ENCODE results near the gene FALEC.
"Not testable (repeated sequence)": the region's sequence is repeated elsewhere in the genome, so short reads cannot be mapped to it uniquely, and the experiment has no call there.

Gene FALEC

GRCh38 chr1:150576794-150577556, 61.4 kb downstream of the FALEC start:
- H3K9ac ChIP-seq (ENCODE audit: low read length in 5 of 5), result peak overlapping the region; percentile 95 to 100 (median 99)
- H3K4me1 ChIP-seq (ENCODE audit: control insufficient read depth in 5 of 5, insufficient read depth in 5 of 5, low read length in 5 of 5), result peaks cover 5 to 53% (median 50%) of the 10 kb centered on the region in 5 donors
- H3K27me3 ChIP-seq (ENCODE audit: control insufficient read depth in 5 of 5, insufficient read depth in 4 of 5, low read length in 5 of 5), result no peaks in the 10 kb centered on the region
- H3K4me3 ChIP-seq (ENCODE audit: low read depth in 1 of 5, low read length in 5 of 5), result peak overlapping the region; percentile 88 to 100 (median 98)
- H3K9me3 ChIP-seq (ENCODE audit: control insufficient read depth in 5 of 5, low read length in 5 of 5), result no peaks in the 10 kb centered on the region
- peaks cover 45 to 58% (median 54%) of the 10 kb centered on the region in 5 donors for H3K36me3 ChIP-seq (ENCODE audit: control insufficient read depth in 5 of 5, insufficient read depth in 5 of 5, low read length in 5 of 5)
- H3K27ac ChIP-seq (ENCODE audit: low read depth, low read length), result peak overlapping the region; percentile 99

- Histone ChIP-seq H3K9ac (ENCODE audit: low read length in 5 of 5) (peak overlapping the region; percentile 95 to 100 (median 99)), H3K27me3 (ENCODE audit: control insufficient read depth in 5 of 5, insufficient read depth in 4 of 5, low read length in 5 of 5) (no peaks in the 10 kb centered on the region), H3K9me3 (ENCODE audit: control insufficient read depth in 5 of 5, low read length in 5 of 5) (no peaks in the 10 kb centered on the region), H3K4me3 (ENCODE audit: low read depth in 1 of 5, low read length in 5 of 5) (peak overlapping the region; percentile 88 to 100 (median 98)), H3K4me1 (ENCODE audit: control insufficient read depth in 5 of 5, insufficient read depth in 5 of 5, low read length in 5 of 5) (peaks cover 5 to 53% (median 45%) of the 10 kb centered on the region in 5 donors), H3K27ac (ENCODE audit: low read depth, low read length) (peak overlapping the region; percentile 99), H3K36me3 (ENCODE audit: control insufficient read depth in 5 of 5, insufficient read depth in 5 of 5, low read length in 5 of 5) (peaks cover 43 to 53% (median 50%) of the 10 kb centered on the region in 5 donors)
Observed at GRCh38 chr1:150577557-150578271, 62.2 kb downstream of the FALEC start.

GRCh38 chr1:150578272-150579109, 62.9 kb downstream of the FALEC start:
- H3K27ac ChIP-seq (ENCODE audit: low read depth, low read length), result peak overlapping the region; percentile 99
- peaks cover 35 to 45% (median 42%) of the 10 kb centered on the region in 5 donors for H3K36me3 ChIP-seq (ENCODE audit: control insufficient read depth in 5 of 5, insufficient read depth in 5 of 5, low read length in 5 of 5)
- no peaks in the 10 kb centered on the region for H3K9me3 ChIP-seq (ENCODE audit: control insufficient read depth in 5 of 5, low read length in 5 of 5)
- H3K27me3 ChIP-seq (ENCODE audit: control insufficient read depth in 5 of 5, insufficient read depth in 4 of 5, low read length in 5 of 5), result no peaks in the 10 kb centered on the region
- peaks cover 4 to 46% (median 40%) of the 10 kb centered on the region in 5 donors for H3K4me1 ChIP-seq (ENCODE audit: control insufficient read depth in 5 of 5, insufficient read depth in 5 of 5, low read length in 5 of 5)
- peak overlapping the region; percentile 88 to 100 (median 98) for H3K4me3 ChIP-seq (ENCODE audit: low read depth in 1 of 5, low read length in 5 of 5)
- H3K9ac ChIP-seq (ENCODE audit: low read length in 5 of 5), result peak overlapping the region; percentile 95 to 100 (median 99)

GRCh38 chr1:150579110-150579944, 63.8 kb downstream of the FALEC start, which contains the start of gene MCL1:
MCL1 (minus strand) TSS chr1:150579610; CDS start chr1:150579530, 80 bp downstream.
- H3K27ac ChIP-seq (ENCODE audit: low read depth, low read length), result peak within 1 kb of the TSS; percentile 99

GRCh38 chr1:150579945-150580642, 64.5 kb downstream of the FALEC start:
- H3K9me3 ChIP-seq (ENCODE audit: control insufficient read depth in 5 of 5, low read length in 5 of 5), result no peaks in the 10 kb centered on the region
- H3K4me3 ChIP-seq (ENCODE audit: low read depth in 1 of 5, low read length in 5 of 5), result peak overlapping the region; percentile 54 to 79 (median 71)
- no peaks in the 10 kb centered on the region for H3K27me3 ChIP-seq (ENCODE audit: control insufficient read depth in 5 of 5, insufficient read depth in 4 of 5, low read length in 5 of 5)
- peaks cover 22 to 31% (median 28%) of the 10 kb centered on the region in 5 donors for H3K36me3 ChIP-seq (ENCODE audit: control insufficient read depth in 5 of 5, insufficient read depth in 5 of 5, low read length in 5 of 5)
- H3K27ac ChIP-seq (ENCODE audit: low read depth, low read length), result peak overlapping the region; percentile 99
- H3K9ac ChIP-seq (ENCODE audit: low read length in 5 of 5), result peak overlapping the region; percentile 80 to 96 (median 89)
- peaks cover 4 to 31% (median 28%) of the 10 kb centered on the region in 5 donors for H3K4me1 ChIP-seq (ENCODE audit: control insufficient read depth in 5 of 5, insufficient read depth in 5 of 5, low read length in 5 of 5)

More at GRCh38 chr1:150579110-150579944, 63.8 kb downstream of the FALEC start, which contains the start of gene MCL1:
- H3K9ac ChIP-seq (ENCODE audit: low read length in 5 of 5), result peak within 1 kb of the TSS; percentile 95 to 100 (median 99)
- H3K4me1 ChIP-seq (ENCODE audit: control insufficient read depth in 5 of 5, insufficient read depth in 5 of 5, low read length in 5 of 5), result peaks cover 4 to 39% (median 36%) of the 10 kb centered on the region in 5 donors
- H3K4me3 ChIP-seq (ENCODE audit: low read depth in 1 of 5, low read length in 5 of 5), result peak within 1 kb of the TSS; percentile 88 to 100 (median 98)
- H3K9me3 ChIP-seq (ENCODE audit: control insufficient read depth in 5 of 5, low read length in 5 of 5), result no peaks in the 10 kb centered on the region
- H3K36me3 ChIP-seq (ENCODE audit: control insufficient read depth in 5 of 5, insufficient read depth in 5 of 5, low read length in 5 of 5), result peaks cover 30 to 39% (median 36%) of the 10 kb centered on the region in 5 donors
- no peaks in the 10 kb centered on the region for H3K27me3 ChIP-seq (ENCODE audit: control insufficient read depth in 5 of 5, insufficient read depth in 4 of 5, low read length in 5 of 5)

GRCh38 chr1:150580966-150581365, 65.4 kb downstream of the FALEC start:
- H3K4me1 ChIP-seq (ENCODE audit: control insufficient read depth in 5 of 5, insufficient read depth in 5 of 5, low read length in 5 of 5), result peaks cover 2 to 22% (median 19%) of the 10 kb centered on the region in 5 donors
- not testable (repeated sequence) for H3K27ac ChIP-seq (ENCODE audit: low read depth, low read length); H3K9ac ChIP-seq (ENCODE audit: low read length in 5 of 5); H3K27me3 ChIP-seq (ENCODE audit: control insufficient read depth in 5 of 5, insufficient read depth in 4 of 5, low read length in 5 of 5); H3K4me3 ChIP-seq (ENCODE audit: low read depth in 1 of 5, low read length in 5 of 5); H3K9me3 ChIP-seq (ENCODE audit: control insufficient read depth in 5 of 5, low read length in 5 of 5)
- peaks cover 14 to 22% (median 19%) of the 10 kb centered on the region in 5 donors for H3K36me3 ChIP-seq (ENCODE audit: control insufficient read depth in 5 of 5, insufficient read depth in 5 of 5, low read length in 5 of 5)

GRCh38 chr1:150581437-150581836, 65.9 kb downstream of the FALEC start:
- H3K27ac ChIP-seq (ENCODE audit: low read depth, low read length); H3K4me3 ChIP-seq (ENCODE audit: low read depth in 1 of 5, low read length in 5 of 5): not testable (repeated sequence)

GRCh38 chr1:150581962-150582361, 66.4 kb downstream of the FALEC start:
- Histone ChIP-seq H3K4me1 (ENCODE audit: control insufficient read depth in 5 of 5, insufficient read depth in 5 of 5, low read length in 5 of 5) (peaks cover 2 to 14% (median 13%) of the 10 kb centered on the region in 5 donors), H3K36me3 (ENCODE audit: control insufficient read depth in 5 of 5, insufficient read depth in 5 of 5, low read length in 5 of 5) (peaks cover 4 to 12% (median 9%) of the 10 kb centered on the region in 5 donors)
- H3K9ac ChIP-seq (ENCODE audit: low read length in 5 of 5); H3K9me3 ChIP-seq (ENCODE audit: control insufficient read depth in 5 of 5, low read length in 5 of 5); H3K27me3 ChIP-seq (ENCODE audit: control insufficient read depth in 5 of 5, insufficient read depth in 4 of 5, low read length in 5 of 5); H3K27ac ChIP-seq (ENCODE audit: low read depth, low read length); H3K4me3 ChIP-seq (ENCODE audit: low read depth in 1 of 5, low read length in 5 of 5): not testable (repeated sequence)

More at GRCh38 chr1:150581437-150581836, 65.9 kb downstream of the FALEC start:
- H3K4me1 ChIP-seq (ENCODE audit: control insufficient read depth in 5 of 5, insufficient read depth in 5 of 5, low read length in 5 of 5), result peaks cover 2 to 18% (median 15%) of the 10 kb centered on the region in 5 donors
- H3K27me3 ChIP-seq (ENCODE audit: control insufficient read depth in 5 of 5, insufficient read depth in 4 of 5, low read length in 5 of 5); H3K9me3 ChIP-seq (ENCODE audit: control insufficient read depth in 5 of 5, low read length in 5 of 5); H3K9ac ChIP-seq (ENCODE audit: low read length in 5 of 5): not testable (repeated sequence)
- peaks cover 9 to 17% (median 15%) of the 10 kb centered on the region in 5 donors for H3K36me3 ChIP-seq (ENCODE audit: control insufficient read depth in 5 of 5, insufficient read depth in 5 of 5, low read length in 5 of 5)

All from subcutaneous abdominal adipose tissue (tissue), 5 donors.